Measurements from ENCODE around the gene STX16.

DNA sequence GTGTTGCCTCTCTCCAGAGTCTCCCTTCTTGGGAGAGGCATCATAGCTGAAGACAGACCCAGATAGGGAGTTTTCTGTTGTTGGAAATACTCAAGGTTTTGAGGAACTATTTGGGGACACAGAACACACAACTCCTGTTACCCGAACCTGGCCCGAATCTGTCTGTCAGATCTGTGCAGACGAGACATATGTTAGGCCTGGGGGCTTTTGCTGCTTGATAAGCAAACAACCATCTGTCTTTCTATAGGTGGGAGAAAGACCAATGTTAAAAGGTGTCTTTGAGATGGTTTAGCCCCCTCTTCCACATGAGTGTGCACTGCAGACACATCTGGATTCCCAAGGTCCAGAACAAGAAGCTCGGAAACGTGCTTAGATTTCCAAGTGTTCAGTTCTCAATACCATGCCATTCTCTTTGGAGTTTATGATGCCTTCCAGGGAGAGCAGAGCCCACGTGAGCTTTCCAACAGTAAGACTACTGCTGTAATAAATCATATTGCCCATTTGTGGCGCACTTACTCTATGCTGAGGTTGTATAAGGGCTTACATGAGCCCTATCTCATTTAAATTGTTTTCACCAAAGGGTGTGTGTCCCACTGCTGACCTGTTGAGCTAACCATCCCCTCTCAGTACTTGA lies 3.8 kb upstream of the STX16 start:
- TF ChIP-seq CTCF (CRISPR knock-in tag; IDR thresholded peaks at IDR 0.05): peak; percentile 42
- no peak for TF ChIP-seq PREB (CRISPR knock-in tag; IDR thresholded peaks at IDR 0.05)
- TF ChIP-seq CENPX (CRISPR knock-in tag; IDR thresholded peaks at IDR 0.05): no peak
- no peak for TF ChIP-seq ZNF674 (CRISPR knock-in tag; IDR thresholded peaks at IDR 0.05; ENCODE audit: low read depth)
- TF ChIP-seq ATRX (CRISPR knock-in tag; IDR thresholded peaks at IDR 0.05; ENCODE audit: borderline replicate concordance): no peak
